ENCODE data around the gene OR3A3. TPM values are rescaled to one million over a fixed set of nuclear protein-coding genes. Genes with fewer than 3 reads are reported as not detected.

Gene OR3A3
- total and polyA plus RNA-seq, 4 donors, result 0.63 TPM; not detected in 3

- 61 to 87% methylated on average over 5 of the region's 5 CpGs for WGBS, 2 donors
- H3K4me1 ChIP-seq (ENCODE audit: control insufficient read depth in 5 of 5, insufficient read depth in 5 of 5, low read length in 5 of 5), result peaks cover 0 to 10% (median 0%) of the 10 kb centered on the region in 5 donors
- H3K27me3 ChIP-seq (ENCODE audit: control insufficient read depth in 3 of 3, insufficient read depth in 3 of 3, low read length in 2 of 3), result no peaks in the 10 kb centered on the region
- H3K4me3 ChIP-seq, result no peak overlapping the region
- H3K36me3 ChIP-seq (ENCODE audit: control insufficient read depth in 4 of 4, insufficient read depth in 4 of 4, low read length in 4 of 4), result no peaks in the 10 kb centered on the region
- DNase-seq, result no peak
- H3K27ac ChIP-seq (ENCODE audit: low read depth in 1 of 2, low read length in 1 of 2), result no peak overlapping the region
- no peak for TF ChIP-seq CTCF (IDR thresholded peaks at IDR 0.05; ENCODE audit: control extremely low read depth, extremely low read depth)
- no peak overlapping the region for H3K9ac ChIP-seq (ENCODE audit: insufficient read depth in 1 of 2, low read length in 2 of 2)
- ATAC-seq (ENCODE audit: insufficient read depth, low FRiP score), result no peak
- no peaks in the 10 kb centered on the region for H3K9me3 ChIP-seq (ENCODE audit: control insufficient read depth in 4 of 4, insufficient read depth in 3 of 4, low read length in 3 of 4)
Observed at GRCh38 chr17:3469529-3469928, 58.4 kb downstream of the OR3A3 start.

DNA sequence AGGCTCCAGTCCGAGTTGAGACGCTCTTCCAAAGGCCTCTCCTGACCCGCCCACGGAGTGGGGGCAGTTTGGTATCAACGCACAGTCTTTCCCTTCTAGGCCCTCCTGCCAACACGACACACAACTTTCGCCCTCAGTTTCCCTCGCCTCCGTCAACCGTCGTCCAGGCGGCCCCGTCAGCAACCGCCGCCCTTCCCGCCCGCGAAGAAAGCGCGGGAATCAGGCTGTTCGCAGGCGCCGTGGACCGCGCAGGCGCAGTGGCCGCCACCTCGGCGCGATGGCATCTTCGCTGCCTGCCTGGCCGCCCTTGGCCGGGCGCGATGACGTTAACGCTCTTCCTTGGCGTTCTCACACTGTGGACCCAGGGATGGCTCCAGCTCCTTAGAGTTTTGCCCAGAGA is 60.4 kb downstream of the OR3A3 start, which contains the start of gene SPATA22:
TSS of gene SPATA22 (minus strand) at position 221 of the 400 bp plus-strand sequence. CDS start 2,494 bp downstream, outside the sequence.
- Histone ChIP-seq H3K9me3 (ENCODE audit: control insufficient read depth in 4 of 4, insufficient read depth in 3 of 4, low read length in 3 of 4) (no peaks in the 10 kb centered on the region), H3K4me1 (ENCODE audit: control insufficient read depth in 5 of 5, insufficient read depth in 5 of 5, low read length in 5 of 5) (peaks cover 0 to 26% (median 0%) of the 10 kb centered on the region in 5 donors), H3K27ac (ENCODE audit: low read depth in 1 of 2, low read length in 1 of 2) (no peak within 1 kb of the TSS), H3K4me3 (no peak within 1 kb of the TSS), H3K36me3 (ENCODE audit: control insufficient read depth in 4 of 4, insufficient read depth in 4 of 4, low read length in 4 of 4) (no peaks in the 10 kb centered on the region), H3K9ac (ENCODE audit: insufficient read depth in 1 of 2, low read length in 2 of 2) (no peak within 1 kb of the TSS), H3K27me3 (ENCODE audit: control insufficient read depth in 3 of 3, insufficient read depth in 3 of 3, low read length in 2 of 3) (no peaks in the 10 kb centered on the region)
- ATAC-seq (ENCODE audit: insufficient read depth, low FRiP score) (no peak), DNase-seq (no peak)
- WGBS, 2 donors, result 96% methylated on average over 38 of the region's 38 CpGs
- TF ChIP-seq CTCF (IDR thresholded peaks at IDR 0.05; ENCODE audit: control extremely low read depth, extremely low read depth), result no peak

DNA sequence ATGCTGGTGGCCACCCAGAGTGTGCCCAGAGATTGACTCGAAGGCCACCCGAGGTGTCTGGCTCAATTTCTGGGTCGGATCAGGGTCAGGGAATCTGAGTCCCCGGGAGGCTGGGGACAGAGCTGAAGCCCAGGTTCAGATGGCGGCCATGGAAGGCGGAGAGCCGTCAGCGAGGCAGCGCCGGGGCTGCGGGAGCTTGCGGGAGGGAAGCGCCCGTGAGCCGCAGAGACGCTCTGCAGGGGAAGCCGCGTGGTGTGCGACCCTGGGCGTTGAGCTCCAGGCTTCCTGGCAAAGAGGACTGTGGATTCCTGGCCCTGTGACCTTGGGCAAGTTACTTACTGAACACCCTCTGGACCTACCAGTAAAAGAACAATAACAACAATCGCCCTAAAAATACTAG is 61.0 kb downstream of the OR3A3 start:
- no peak overlapping the region for H3K9ac ChIP-seq (ENCODE audit: insufficient read depth in 1 of 2, low read length in 2 of 2)
- DNase-seq (no peak), ATAC-seq (ENCODE audit: insufficient read depth, low FRiP score) (no peak)
- no peak overlapping the region for H3K4me3 ChIP-seq
- H3K27ac ChIP-seq (ENCODE audit: low read depth in 1 of 2, low read length in 1 of 2), result no peak overlapping the region
- no peaks in the 10 kb centered on the region for H3K27me3 ChIP-seq (ENCODE audit: control insufficient read depth in 3 of 3, insufficient read depth in 3 of 3, low read length in 2 of 3)
- no peak for TF ChIP-seq CTCF (IDR thresholded peaks at IDR 0.05; ENCODE audit: control extremely low read depth, extremely low read depth)
- 93 to 94% methylated on average over 21 of the region's 21 CpGs for WGBS, 2 donors
- H3K9me3 ChIP-seq (ENCODE audit: control insufficient read depth in 4 of 4, insufficient read depth in 3 of 4, low read length in 3 of 4), result no peaks in the 10 kb centered on the region
- no peaks in the 10 kb centered on the region for H3K36me3 ChIP-seq (ENCODE audit: control insufficient read depth in 4 of 4, insufficient read depth in 4 of 4, low read length in 4 of 4)
- H3K4me1 ChIP-seq (ENCODE audit: control insufficient read depth in 5 of 5, insufficient read depth in 5 of 5, low read length in 5 of 5), result peaks cover 0 to 26% (median 0%) of the 10 kb centered on the region in 5 donors

Small RNA genes within 50 kb of the gene (small RNA-seq; reads per million reads assigned to genes)
- gene OR1AC1P (ENCODE audit: low replicate concordance), result not detected

Other genes starting within 250 kb of the OR3A3 start
- not detected for gene OR1A2, start 213.9 kb upstream of the OR3A3 start, total RNA-seq
- not detected for gene OR1A2, start 213.9 kb upstream of the OR3A3 start, polyA plus RNA-seq
- not detected for gene OR1A1, start 203.7 kb upstream of the OR3A3 start, total RNA-seq
- not detected for gene OR1A1, start 203.7 kb upstream of the OR3A3 start, polyA plus RNA-seq
- gene OR3A1, start 113.0 kb upstream of the OR3A3 start, total RNA-seq, result not detected
- not detected for gene OR3A1, start 113.0 kb upstream of the OR3A3 start, polyA plus RNA-seq
- under 1 TPM in 1 of 2 donors, not detected in 1; 0.37 TPM for gene OR3A2, start 25.1 kb upstream of the OR3A3 start, total RNA-seq
- under 1 TPM in 1 of 2 donors, not detected in 1; 0.10 TPM for gene OR3A2, start 25.1 kb upstream of the OR3A3 start, polyA plus RNA-seq
- gene OR1E1, start 13.0 kb upstream of the OR3A3 start, total RNA-seq, result not detected
- gene OR1E1, start 13.0 kb upstream of the OR3A3 start, polyA plus RNA-seq, result not detected
- not detected for gene OR1E2, start 22.5 kb downstream of the OR3A3 start, total RNA-seq
- not detected for gene OR1E2, start 22.5 kb downstream of the OR3A3 start, polyA plus RNA-seq
- gene SPATA22, start 60.4 kb downstream of the OR3A3 start, total RNA-seq, result not detected
- gene SPATA22, start 60.4 kb downstream of the OR3A3 start, polyA plus RNA-seq, result under 1 TPM; 0.06 to 0.12 TPM
- 10 to 100 TPM in 1 of 2 donors, 1 to 10 TPM in 1; 2.5 to 17.5 TPM for gene ASPA, start 64.6 kb downstream of the OR3A3 start, total RNA-seq
- under 1 TPM; 0.31 to 0.96 TPM for gene ASPA, start 64.6 kb downstream of the OR3A3 start, polyA plus RNA-seq
- gene TRPV3, start 146.4 kb downstream of the OR3A3 start, total RNA-seq, result under 1 TPM; 0.46 to 0.91 TPM
- gene TRPV3, start 146.4 kb downstream of the OR3A3 start, polyA plus RNA-seq, result under 1 TPM; 0.10 to 0.20 TPM
- gene TRPV1, start 198.0 kb downstream of the OR3A3 start, total RNA-seq, result 1 to 10 TPM; 3.4 to 6.6 TPM
- 1 to 10 TPM; 1.4 to 2.6 TPM for gene TRPV1, start 198.0 kb downstream of the OR3A3 start, polyA plus RNA-seq
- 10 to 100 TPM; 15.9 to 16.8 TPM for gene SHPK, start 224.9 kb downstream of the OR3A3 start, total RNA-seq
- 1 to 10 TPM; 4.9 to 6.7 TPM for gene SHPK, start 224.9 kb downstream of the OR3A3 start, polyA plus RNA-seq
- gene CTNS, start 225.4 kb downstream of the OR3A3 start, total RNA-seq, result 10 to 100 TPM; 14.3 to 24.9 TPM
- gene CTNS, start 225.4 kb downstream of the OR3A3 start, polyA plus RNA-seq, result 10 to 100 TPM in 1 of 2 donors, 1 to 10 TPM in 1; 7.7 to 24.1 TPM